Stimulated activated CD8-positive, alpha-beta memory T cell treated with anti-CD3 and anti-CD28 coated beads, Interleukin-7, amount 100 ng/mL, for 1 hour (primary cell): ENCODE results near the gene RIPOR2.
"Not testable (repeated sequence)": the region's sequence is repeated elsewhere in the genome, so short reads cannot be mapped to it uniquely, and the experiment has no call there.

Experiments used
- DNase-seq, 2 donors: peaks; one replicate each; pipeline ENCODE4 v3.0.0-alpha.2; 2020; ENCODE audit warnings: low read depth in 2 of 2

RIPOR2 gene

DNA sequence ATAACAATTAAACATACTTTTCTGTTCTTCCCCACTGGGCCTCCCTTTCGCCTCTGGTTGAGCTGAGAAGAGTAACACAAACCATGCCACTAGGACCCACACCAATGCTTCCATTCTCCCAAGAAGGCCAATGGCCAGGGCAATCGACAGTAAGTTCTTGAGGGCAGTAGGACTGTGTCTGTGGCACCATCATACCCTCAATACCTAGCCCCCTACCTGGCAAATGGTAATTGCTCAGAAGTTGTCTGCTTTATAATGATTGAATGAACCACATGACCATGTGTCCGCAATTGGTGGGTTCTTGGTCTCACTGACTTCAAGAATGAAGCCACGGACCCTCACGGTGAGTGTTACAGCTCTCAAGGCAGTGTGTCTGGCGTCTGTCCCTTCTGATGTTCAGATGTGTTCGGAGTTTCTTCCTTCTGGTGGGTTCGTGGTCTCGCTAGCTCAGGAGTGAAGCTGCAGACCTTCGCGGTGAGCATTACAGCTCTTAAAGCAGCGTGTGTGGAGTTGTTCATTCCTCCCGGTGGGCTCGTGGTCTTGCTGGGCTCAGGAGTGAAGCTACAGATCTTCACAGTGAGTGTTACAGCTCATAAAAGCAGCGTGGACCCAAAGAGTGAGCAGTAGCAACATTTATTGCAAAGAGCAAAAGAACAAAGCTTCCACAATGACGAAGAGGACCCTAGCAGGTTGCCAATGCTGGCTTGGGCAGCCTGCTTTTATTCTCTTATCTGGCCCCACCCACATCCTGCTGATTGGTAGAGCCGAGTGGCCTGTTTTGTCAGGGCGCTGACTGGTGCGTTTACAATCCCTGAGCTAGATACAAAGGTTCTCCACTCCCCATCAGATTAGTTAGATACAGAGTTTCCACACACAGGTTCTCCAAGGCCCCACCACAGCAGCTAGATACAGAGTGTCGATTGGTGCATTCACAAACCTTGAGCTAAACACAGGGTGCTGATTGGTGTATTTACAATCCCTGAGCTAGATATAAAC, 170.6 kb downstream of the RIPOR2 start:
- not testable (repeated sequence) for DNase-seq

DNA sequence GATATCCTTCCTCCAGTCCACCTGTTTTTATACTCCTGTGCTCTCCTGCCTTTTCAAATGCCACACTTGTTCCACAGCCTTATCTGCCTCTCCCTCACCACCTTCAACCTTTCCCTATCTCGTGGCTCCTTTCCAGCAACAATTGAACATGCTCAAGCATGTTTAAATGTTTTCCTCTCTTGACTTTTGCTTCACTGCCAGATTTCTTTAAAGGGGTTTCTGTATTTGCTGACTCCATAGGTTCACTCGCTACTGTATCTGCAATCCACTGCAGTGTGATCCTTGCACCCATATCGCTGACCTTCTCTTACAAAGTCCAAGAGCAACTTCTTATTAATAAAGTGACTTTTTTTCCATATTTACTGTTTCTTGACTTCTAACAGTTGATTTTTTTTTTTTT, 172.2 kb downstream of the RIPOR2 start:
- DNase-seq = no peak

DNA sequence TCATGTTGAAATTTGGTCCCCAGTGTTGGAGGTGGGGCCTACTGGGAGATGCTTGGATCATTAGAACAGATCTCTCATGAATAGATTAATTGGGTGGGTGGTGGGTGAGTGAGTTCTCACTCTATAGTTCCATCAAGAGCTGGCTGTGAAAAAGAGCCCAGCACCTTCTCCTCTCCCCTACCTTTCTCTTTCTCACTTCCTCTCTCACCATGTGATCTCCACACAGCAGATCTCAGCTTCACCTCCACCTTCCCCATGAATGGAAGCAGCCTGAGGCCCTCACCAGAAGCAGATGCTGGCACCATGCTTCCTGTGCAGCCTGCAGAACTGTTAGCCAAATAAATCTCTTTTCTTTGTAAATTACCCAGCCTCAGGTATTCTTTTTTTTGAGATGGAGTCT, 173.9 kb downstream of the RIPOR2 start:
- DNase-seq = no peak

DNA sequence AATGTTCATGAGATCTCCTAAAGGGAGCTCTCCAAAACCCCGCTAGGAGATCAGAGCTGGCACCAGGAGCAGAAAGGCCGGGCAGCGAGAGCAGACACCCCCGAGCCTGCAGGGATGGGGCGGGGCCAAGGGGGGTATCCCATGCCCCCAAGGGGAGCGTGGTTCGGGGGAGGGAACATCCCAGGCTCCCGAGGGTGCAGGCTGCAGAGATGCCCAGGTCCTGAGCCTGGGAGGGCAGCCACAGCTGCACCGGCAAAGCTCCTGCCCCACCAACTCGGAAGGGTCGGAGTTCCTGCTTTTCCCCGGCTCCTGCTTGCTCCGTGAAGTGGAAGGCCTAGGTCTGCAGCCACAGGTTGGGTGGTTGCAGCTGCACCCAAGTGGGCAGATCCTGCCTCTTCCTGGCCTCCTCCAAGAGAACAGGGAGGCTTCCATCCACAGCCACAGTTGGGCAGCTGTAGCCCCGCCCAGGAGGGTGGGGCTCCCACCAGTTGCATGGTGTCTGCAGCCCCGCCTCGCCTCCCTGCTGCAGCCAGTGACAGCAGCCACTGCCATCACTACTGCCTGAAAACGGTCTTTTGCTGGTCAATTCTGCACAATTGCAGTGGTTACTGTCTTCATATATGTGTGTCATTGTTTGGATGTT, 174.4 kb downstream of the RIPOR2 start:
- no peak for DNase-seq

DNA sequence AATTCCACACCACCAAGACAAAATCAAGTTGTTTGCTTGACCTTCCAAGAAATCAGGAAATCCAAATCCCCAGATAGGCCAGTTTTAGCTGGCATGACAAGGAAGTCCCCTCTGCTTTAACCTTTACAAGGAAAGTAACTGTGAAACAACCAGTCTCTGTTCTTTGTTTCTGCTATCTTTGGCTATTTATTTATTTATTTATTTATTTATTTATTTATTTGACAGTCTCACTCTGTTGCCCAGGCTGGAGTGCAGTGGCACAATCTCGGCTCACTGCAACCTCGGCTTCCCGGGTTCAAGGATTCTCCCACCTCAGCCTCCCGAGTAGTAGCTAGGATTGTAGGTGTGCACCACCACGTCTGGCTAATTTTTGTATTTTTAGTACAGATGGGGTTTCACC, 175.6 kb downstream of the RIPOR2 start:
- no peak for DNase-seq

DNA sequence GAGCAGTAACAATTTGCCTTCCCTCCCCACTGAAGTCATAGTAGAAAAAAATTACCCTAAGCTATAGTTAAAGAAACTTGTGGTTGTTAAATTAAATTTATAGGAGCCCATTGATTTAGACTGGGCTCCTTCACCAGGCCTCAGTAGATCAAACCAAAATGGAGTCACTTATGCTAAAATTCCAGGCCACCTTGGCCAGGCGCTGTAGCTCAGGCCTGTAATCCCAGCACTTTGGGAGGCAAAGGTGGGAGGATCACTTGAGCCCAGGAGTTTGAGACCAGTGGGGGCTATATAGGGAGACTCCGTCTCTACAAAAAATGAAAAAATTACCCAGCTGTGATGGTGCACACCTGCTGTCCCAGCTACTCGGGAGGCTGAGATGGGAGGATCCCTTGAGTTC, 176.0 kb downstream of the RIPOR2 start:
- DNase-seq = no peak

DNA sequence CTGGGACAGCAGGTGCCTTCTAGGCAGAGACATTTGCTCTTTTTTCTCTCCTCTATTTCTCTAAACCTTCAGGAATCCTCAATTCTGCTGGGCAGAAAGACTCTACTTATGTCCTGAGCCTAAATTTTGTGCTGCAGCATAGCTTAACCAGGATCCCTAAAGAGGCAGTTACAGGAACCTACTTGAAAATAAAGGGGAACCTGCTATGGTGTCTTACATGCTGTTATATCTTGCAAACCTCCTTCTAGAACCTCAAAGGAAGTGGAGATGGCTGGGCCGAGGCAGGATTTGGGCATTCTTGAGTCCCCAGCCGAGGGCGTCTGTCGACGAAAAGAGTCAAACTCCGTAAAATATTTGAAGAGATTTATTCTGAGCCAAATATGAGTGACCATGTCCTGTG, 178.1 kb downstream of the RIPOR2 start:
- no peak for DNase-seq

DNA sequence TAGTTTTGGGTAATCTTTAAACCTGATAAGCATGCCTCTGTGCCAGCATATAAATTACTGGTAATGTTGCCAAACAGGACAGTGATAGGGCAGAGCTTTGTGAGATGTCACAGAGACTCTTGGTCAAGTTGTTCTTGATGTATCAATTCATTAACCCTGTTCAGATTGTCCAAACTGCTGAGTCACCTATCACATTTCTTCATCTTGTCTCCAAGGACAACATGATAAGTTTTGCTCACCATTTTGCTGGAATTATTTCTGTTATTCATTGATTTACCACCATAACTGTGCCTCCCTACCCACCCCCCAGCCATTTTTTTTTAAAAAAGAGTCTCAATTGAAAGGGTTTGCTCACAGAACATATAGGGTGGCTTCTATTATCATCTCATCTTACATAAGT, 180.5 kb downstream of the RIPOR2 start:
- DNase-seq = no peak

DNA sequence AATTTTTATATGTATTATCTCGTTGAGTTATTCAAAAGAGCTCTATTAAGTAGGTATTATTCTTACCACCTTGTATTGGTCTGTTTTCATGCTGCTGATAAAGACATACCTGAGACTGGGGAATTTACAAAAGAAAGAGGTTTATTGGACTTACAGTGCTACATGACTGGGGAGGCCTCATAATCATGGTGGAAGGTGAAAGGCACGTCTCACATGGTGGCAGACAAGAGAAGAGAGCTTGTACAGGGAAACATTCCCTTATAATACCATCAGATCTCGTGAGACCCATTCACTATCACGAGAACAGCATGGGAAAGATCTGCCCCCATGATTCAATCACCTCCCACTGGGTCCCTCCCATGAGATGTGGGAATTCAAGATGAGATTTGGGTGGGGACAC, 181.4 kb downstream of the RIPOR2 start:
- DNase-seq = not testable (repeated sequence)
